Vagina (tissue), 2 donors: Measurements from ENCODE around the gene JKAMP. TPM values are rescaled to one million over a fixed set of nuclear protein-coding genes. Genes with fewer than 3 reads are reported as not detected.
"Not testable (repeated sequence)": the region's sequence is repeated elsewhere in the genome, so short reads cannot be mapped to it uniquely, and the experiment has no call there.

Source experiments
- DNase-seq, 2 donors: peaks; one replicate each; pipeline ENCODE4 v3.0.0-alpha.2; 2017; ENCODE audit errors: extremely low spot score in 2 of 2
- H3K27ac ChIP-seq: fragments of 200-600 bp; sonication (generic); one replicate; pipeline ENCODE4 v1.5.1; 2019
- H3K27me3 ChIP-seq: fragments of 200-600 bp; sonication (generic); one replicate; pipeline ENCODE4 v1.5.1; 2019
- H3K36me3 ChIP-seq, 2 donors: fragments of 200-600 bp; sonication (generic); one replicate each; pipeline ENCODE4 v1.5.1; 2017 to 2019
- H3K4me1 ChIP-seq: fragments of 200-600 bp; sonication (generic); one replicate; pipeline ENCODE4 v1.5.1; 2019
- H3K4me3 ChIP-seq, 2 donors: fragments of 200-600 bp; sonication (generic); 1 replicate in 1 of 2; 2 replicates in 1 of 2; pipeline ENCODE4 v1.5.1; 2016 to 2019
- H3K9me3 ChIP-seq: fragments of 200-600 bp; sonication (generic); one replicate; pipeline ENCODE4 v1.5.1; 2019
- POLR2A ChIP-seq, 2 donors: fragments of 450-650 bp; IDR thresholded peaks; one replicate each; pipeline ENCODE4 v1.6.1; 2017; ENCODE audit warnings: antibody characterized with exemption in 2 of 2, mild to moderate bottlenecking in 2 of 2, moderate library complexity in 2 of 2
- POLR2AphosphoS5 ChIP-seq, 2 donors: sonication (generic); formaldehyde crosslinking; IDR thresholded peaks; one replicate each; pipeline ENCODE4 v1.9.0; 2017; ENCODE audit warnings: antibody characterized with exemption in 2 of 2, mild to moderate bottlenecking in 2 of 2, low read depth in 1 of 2; ENCODE audit not compliant: insufficient read depth in 1 of 2
- intact Hi-C: fragments of 100-400 bp; cut with DNase I; formaldehyde crosslinking; loops from one replicate; pipeline ENCODE4 v1.15.1; 2023
- total RNA-seq: library from RNA; depleted of rRNA; stranded (reverse); fragments of >200 nt; gene quantifications from one replicate; pipeline ENCODE4 v1.2.3, GENCODE V29; 2016
- TF ChIP-seq, protein P1 (sequence below), 3 experiments: fragments of 450-650 bp in 2 of 3; fragments of 200-600 bp in 1 of 3; sonication (generic) in 1 of 3; IDR thresholded peaks; one replicate each; pipeline ENCODE4 v1.5.1; 2017 to 2019; ENCODE audit warnings: antibody characterized with exemption in 3 of 3, mild to moderate bottlenecking in 2 of 3, moderate library complexity in 2 of 3

JKAMP gene
- total RNA-seq, 1 donor from 2014 or later: 45.9 TPM

DNA sequence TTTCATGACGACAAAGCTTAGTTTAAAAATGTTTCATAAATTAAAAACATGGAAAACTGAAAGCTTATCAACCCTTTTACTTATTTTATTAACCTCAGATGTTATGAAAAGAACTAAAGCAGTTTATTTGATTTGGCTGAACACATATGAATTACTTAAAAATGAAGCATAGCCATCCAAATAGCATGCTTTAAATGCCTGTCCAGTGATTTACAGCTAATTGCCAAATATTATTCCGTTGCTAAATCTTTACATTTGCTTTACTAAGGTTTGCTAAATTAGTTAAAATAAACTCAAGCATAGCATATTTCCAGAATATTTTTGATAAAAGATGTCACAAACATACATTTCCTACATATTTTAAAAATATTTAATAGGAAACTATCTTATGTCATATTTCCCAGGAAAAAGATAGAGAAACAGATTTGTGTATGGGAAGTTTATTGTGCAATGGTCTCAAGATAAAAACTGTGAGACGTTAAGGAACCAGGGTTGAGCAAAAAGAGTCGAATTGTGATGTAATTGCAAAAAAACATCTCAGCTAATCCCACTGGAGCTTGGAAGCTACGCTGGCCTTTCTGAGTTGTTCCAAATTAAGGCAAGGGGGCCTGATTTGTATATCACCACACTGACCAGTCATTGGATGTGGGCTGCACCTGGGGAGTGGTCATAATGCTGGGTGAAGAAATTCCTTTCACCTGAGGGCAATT is 44.9 kb upstream of the JKAMP start:
- H3K4me1 ChIP-seq: peaks cover 13% of the 10 kb centered on the region
- no peaks in the 10 kb centered on the region for H3K27me3 ChIP-seq
- no peaks in the 10 kb centered on the region for H3K9me3 ChIP-seq
- H3K36me3 ChIP-seq: no peaks in the 10 kb centered on the region
- intact Hi-C loops: no loop called here
- H3K27ac ChIP-seq: no peak overlapping the region
- H3K4me3 ChIP-seq: no peak overlapping the region
- DNase-seq: no peak
- TF ChIP-seq, protein P1, sequence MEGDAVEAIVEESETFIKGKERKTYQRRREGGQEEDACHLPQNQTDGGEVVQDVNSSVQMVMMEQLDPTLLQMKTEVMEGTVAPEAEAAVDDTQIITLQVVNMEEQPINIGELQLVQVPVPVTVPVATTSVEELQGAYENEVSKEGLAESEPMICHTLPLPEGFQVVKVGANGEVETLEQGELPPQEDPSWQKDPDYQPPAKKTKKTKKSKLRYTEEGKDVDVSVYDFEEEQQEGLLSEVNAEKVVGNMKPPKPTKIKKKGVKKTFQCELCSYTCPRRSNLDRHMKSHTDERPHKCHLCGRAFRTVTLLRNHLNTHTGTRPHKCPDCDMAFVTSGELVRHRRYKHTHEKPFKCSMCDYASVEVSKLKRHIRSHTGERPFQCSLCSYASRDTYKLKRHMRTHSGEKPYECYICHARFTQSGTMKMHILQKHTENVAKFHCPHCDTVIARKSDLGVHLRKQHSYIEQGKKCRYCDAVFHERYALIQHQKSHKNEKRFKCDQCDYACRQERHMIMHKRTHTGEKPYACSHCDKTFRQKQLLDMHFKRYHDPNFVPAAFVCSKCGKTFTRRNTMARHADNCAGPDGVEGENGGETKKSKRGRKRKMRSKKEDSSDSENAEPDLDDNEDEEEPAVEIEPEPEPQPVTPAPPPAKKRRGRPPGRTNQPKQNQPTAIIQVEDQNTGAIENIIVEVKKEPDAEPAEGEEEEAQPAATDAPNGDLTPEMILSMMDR (IDR thresholded peaks at IDR 0.05): no peak
- no peak for TF ChIP-seq POLR2AphosphoS5 (IDR thresholded peaks at IDR 0.05; ENCODE audit: insufficient read depth in 1 of 2, low read depth in 1 of 2)
- TF ChIP-seq POLR2A (IDR thresholded peaks at IDR 0.05): no peak

DNA sequence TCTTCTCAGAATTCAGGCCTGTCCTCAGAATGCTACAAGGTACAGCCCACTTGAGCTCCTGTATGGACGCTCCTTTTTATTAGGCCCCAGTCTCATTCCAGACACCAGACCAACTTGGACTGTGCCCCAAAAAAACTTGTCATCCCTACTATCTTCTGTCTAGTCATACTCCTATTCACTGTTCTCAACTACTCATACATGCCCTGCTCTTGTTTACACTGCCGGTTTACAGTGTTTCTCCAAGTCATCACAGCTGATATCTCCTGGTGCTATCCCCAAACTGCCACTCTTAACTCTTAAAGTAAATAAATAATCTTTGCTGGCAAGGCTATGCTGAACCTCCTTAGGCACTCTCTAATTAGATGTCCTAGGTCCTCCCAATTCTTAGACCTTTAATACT is 35.6 kb upstream of the JKAMP start:
- H3K4me1 ChIP-seq, intact Hi-C loops, H3K36me3 ChIP-seq, DNase-seq, H3K4me3 ChIP-seq, H3K27me3 ChIP-seq, H3K27ac ChIP-seq, H3K9me3 ChIP-seq: not testable (repeated sequence)

DNA sequence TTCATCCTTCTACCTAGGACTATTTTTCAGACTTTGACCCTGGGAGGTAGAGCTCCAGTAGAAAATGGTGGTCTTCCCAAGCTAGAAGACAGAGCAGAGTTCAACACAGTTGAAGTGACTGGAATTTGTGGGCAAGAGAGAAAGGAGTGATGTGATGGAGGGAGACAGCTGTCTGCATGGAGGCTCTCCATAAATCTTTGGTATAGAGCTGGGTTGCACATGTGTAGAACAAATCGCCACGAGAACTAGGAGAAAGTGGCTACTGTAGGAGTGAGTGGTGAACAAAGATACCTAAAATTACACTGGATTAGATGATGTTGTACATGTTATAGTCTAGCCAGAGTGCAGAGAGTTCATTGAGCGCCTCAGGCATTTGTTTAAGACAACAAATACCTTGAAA is 33.6 kb upstream of the JKAMP start:
- no peaks in the 10 kb centered on the region for H3K27me3 ChIP-seq
- H3K9me3 ChIP-seq: no peaks in the 10 kb centered on the region
- no peak overlapping the region for H3K4me3 ChIP-seq
- intact Hi-C loops: no loop called here
- H3K4me1 ChIP-seq: no peaks in the 10 kb centered on the region
- no peak overlapping the region for H3K27ac ChIP-seq
- no peak for TF ChIP-seq POLR2AphosphoS5 (IDR thresholded peaks at IDR 0.05; ENCODE audit: insufficient read depth in 1 of 2, low read depth in 1 of 2)
- TF ChIP-seq, protein P1 (IDR thresholded peaks at IDR 0.05): no peak
- no peak for TF ChIP-seq POLR2A (IDR thresholded peaks at IDR 0.05)
- peaks cover 0 to 4% of the 10 kb centered on the region in 2 donors for H3K36me3 ChIP-seq
- no peak for DNase-seq

DNA sequence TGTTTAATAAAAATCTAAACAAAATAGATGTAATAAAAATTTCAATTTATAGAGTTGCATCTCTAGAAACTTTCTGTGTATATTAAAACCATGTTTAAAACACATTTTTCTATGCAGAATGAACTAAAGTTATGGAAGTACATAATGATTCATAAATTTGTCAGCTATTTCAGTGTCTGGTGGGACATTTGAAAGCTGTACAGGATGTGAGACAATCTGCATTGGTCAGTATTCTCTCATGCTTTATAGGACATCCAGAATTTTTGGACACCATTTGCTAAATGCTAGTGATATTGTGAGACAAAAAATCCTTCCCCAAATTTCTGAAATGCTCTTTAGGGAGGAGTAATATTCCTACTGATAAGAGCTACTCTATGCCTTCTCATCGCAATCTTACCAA is 32.5 kb upstream of the JKAMP start:
- Histone ChIP-seq H3K36me3 (peaks cover 0 to 5% of the 10 kb centered on the region in 2 donors), H3K4me3 (no peak overlapping the region), H3K27ac (no peak overlapping the region), H3K27me3 (no peaks in the 10 kb centered on the region), H3K9me3 (no peaks in the 10 kb centered on the region), H3K4me1 (no peaks in the 10 kb centered on the region)
- intact Hi-C loops: no loop called here
- TF ChIP-seq, protein P1 (IDR thresholded peaks at IDR 0.05): no peak
- TF ChIP-seq POLR2A (IDR thresholded peaks at IDR 0.05) (no peak), POLR2AphosphoS5 (IDR thresholded peaks at IDR 0.05; ENCODE audit: insufficient read depth in 1 of 2, low read depth in 1 of 2) (no peak)
- no peak for DNase-seq

DNA sequence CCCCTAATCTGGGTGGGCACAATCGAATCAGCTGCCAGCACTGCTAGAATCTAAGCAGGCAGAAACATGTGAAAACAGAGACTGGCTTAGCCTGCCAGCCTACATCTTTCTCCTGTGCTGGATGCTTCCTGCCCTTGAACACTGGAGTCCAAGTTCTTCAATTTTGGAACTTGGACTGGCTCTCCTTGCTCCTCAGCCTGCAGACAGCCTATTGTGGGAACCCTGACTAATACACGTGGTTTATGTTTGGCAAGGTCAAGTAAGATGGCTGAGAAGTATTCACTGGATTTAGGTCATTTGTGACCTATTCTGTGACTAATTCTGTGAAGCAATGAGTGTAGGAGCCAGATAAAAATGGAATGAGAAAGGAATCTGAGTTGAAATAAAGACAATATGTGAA is 30.2 kb upstream of the JKAMP start:
- no peaks in the 10 kb centered on the region for H3K27me3 ChIP-seq
- TF ChIP-seq, protein P1 (IDR thresholded peaks at IDR 0.05): no peak
- TF ChIP-seq POLR2A (IDR thresholded peaks at IDR 0.05) (no peak), POLR2AphosphoS5 (IDR thresholded peaks at IDR 0.05; ENCODE audit: insufficient read depth in 1 of 2, low read depth in 1 of 2) (peak in 1 of 2 donors; percentile 57)
- no peaks in the 10 kb centered on the region for H3K4me1 ChIP-seq
- intact Hi-C loops: no loop called here
- peaks cover 0 to 5% of the 10 kb centered on the region in 2 donors for H3K36me3 ChIP-seq
- no peaks in the 10 kb centered on the region for H3K9me3 ChIP-seq
- peak in 1 of 2 donors; percentile 89 for DNase-seq
- H3K4me3 ChIP-seq: no peak overlapping the region
- peak overlapping the region; percentile 3 for H3K27ac ChIP-seq
